OCI-LY1 (cell line): ENCODE measurements around the gene PFKFB2.

ENCODE experiments used
- H2AFZ ChIP-seq: fragments of 200-600 bp; sonication (generic), shearing (Covaris generic); 2 replicates; pipeline ENCODE4 v1.6.0; 2014; ENCODE audit warnings: antibody characterized with exemption, mild to moderate bottlenecking, low read length
- H3F3A ChIP-seq: fragments of 200-600 bp; sonication (generic), shearing (Covaris generic); 2 replicates; pipeline ENCODE4 v1.6.0; 2014; ENCODE audit warnings: mild to moderate bottlenecking, antibody characterized with exemption, low read length, moderate library complexity; ENCODE audit not compliant: insufficient read depth
- H3K27ac ChIP-seq: fragments of 200-600 bp; sonication (generic); 2 replicates; pipeline ENCODE4 v1.5.1; 2014; ENCODE audit warnings: low read length, mixed run types, mild to moderate bottlenecking, low read depth; ENCODE audit not compliant: poor library complexity, severe bottlenecking
- H3K27me3 ChIP-seq: fragments of 200-600 bp; sonication (generic); 2 replicates; pipeline ENCODE4 v1.6.0; 2014; ENCODE audit warnings: antibody characterized with exemption, mild to moderate bottlenecking, low read length, moderate library complexity; ENCODE audit not compliant: insufficient read depth
- H3K36me3 ChIP-seq: fragments of 200-600 bp; sonication (generic); 2 replicates; pipeline ENCODE4 v1.6.1; 2014; ENCODE audit warnings: mild to moderate bottlenecking, antibody characterized with exemption, low read length, moderate library complexity, mixed read lengths; ENCODE audit not compliant: insufficient read depth
- H3K4me1 ChIP-seq: fragments of 200-600 bp; sonication (generic); 2 replicates; pipeline ENCODE4 v1.5.1; 2014; ENCODE audit warnings: mild to moderate bottlenecking, low read length, moderate library complexity; ENCODE audit not compliant: insufficient read depth, severe bottlenecking
- H3K4me2 ChIP-seq: fragments of 200-600 bp; sonication (generic), shearing (Covaris generic); 2 replicates; pipeline ENCODE4 v1.6.1; 2014; ENCODE audit warnings: low read length
- H3K4me3 ChIP-seq: fragments of 200-600 bp; sonication (generic); 2 replicates; pipeline ENCODE4 v1.5.1; 2014; ENCODE audit warnings: low read length, low read depth, mild to moderate bottlenecking, mixed read lengths; ENCODE audit not compliant: poor library complexity, severe bottlenecking
- H3K79me2 ChIP-seq: fragments of 200-600 bp; shearing (Covaris generic); 2 replicates; pipeline ENCODE4 v1.6.1; 2016; ENCODE audit warnings: mixed run types, low read length, mixed read lengths; ENCODE audit not compliant: insufficient read depth
- H3K9ac ChIP-seq: fragments of 200-600 bp; sonication (generic), shearing (Covaris generic); 2 replicates; pipeline ENCODE4 v1.6.1; 2014; ENCODE audit warnings: mild to moderate bottlenecking, low read length, mixed read lengths
- H3K9me2 ChIP-seq: fragments of 200-600 bp; sonication (generic), shearing (Covaris generic); 2 replicates; pipeline ENCODE4 v1.6.1; 2014; ENCODE audit warnings: low read depth, mild to moderate bottlenecking, low read length, mixed read lengths
- H3K9me3 ChIP-seq: fragments of 200-600 bp; shearing (Covaris generic); 2 replicates; pipeline ENCODE4 v1.6.1; 2014; ENCODE audit warnings: low read length, mixed read lengths
- H4K20me1 ChIP-seq: fragments of 200-600 bp; sonication (generic), shearing (Covaris generic); 2 replicates; pipeline ENCODE4 v1.6.0; 2016; ENCODE audit warnings: mild to moderate bottlenecking, low read length; ENCODE audit not compliant: insufficient read depth
- CTCF ChIP-seq: fragments of 200-600 bp; sonication (generic), shearing (Covaris generic); IDR thresholded peaks from 2 replicates; pipeline ENCODE4 v1.5.1; 2017; ENCODE audit warnings: mild to moderate bottlenecking, antibody characterized with exemption, low read length, moderate library complexity, mixed read lengths
- EZH2 ChIP-seq: fragments of 200-600 bp; sonication (generic), shearing (Covaris generic); IDR thresholded peaks from 2 replicates; pipeline ENCODE4 v1.8.0; 2017; ENCODE audit warnings: borderline replicate concordance, mixed run types, mild to moderate bottlenecking, antibody characterized with exemption, low read length, moderate library complexity, mixed read lengths

The PFKFB2 gene

GRCh38 chr1:207069061-207069460 is 16.0 kb downstream of the PFKFB2 start:
- H3K4me2 ChIP-seq: no peak overlapping the region
- H3F3A ChIP-seq: no peaks in the 10 kb centered on the region
- H3K27me3 ChIP-seq: no peaks in the 10 kb centered on the region
- TF ChIP-seq CTCF (no peak), EZH2 (no peak)
- H2AFZ ChIP-seq: no peak overlapping the region
- H3K9me3 ChIP-seq: no peaks in the 10 kb centered on the region
- H3K4me3 ChIP-seq: no peak overlapping the region
- H3K9me2 ChIP-seq: no peaks in the 10 kb centered on the region
- no peaks in the 10 kb centered on the region for H3K79me2 ChIP-seq
- H3K4me1 ChIP-seq: no peaks in the 10 kb centered on the region
- peaks cover 16% of the 10 kb centered on the region; the same call in 1 of the 2 replicates for H3K36me3 ChIP-seq
- no peak overlapping the region for H3K27ac ChIP-seq
- H3K9ac ChIP-seq: no peak overlapping the region
- H4K20me1 ChIP-seq: no peaks in the 10 kb centered on the region

DNA sequence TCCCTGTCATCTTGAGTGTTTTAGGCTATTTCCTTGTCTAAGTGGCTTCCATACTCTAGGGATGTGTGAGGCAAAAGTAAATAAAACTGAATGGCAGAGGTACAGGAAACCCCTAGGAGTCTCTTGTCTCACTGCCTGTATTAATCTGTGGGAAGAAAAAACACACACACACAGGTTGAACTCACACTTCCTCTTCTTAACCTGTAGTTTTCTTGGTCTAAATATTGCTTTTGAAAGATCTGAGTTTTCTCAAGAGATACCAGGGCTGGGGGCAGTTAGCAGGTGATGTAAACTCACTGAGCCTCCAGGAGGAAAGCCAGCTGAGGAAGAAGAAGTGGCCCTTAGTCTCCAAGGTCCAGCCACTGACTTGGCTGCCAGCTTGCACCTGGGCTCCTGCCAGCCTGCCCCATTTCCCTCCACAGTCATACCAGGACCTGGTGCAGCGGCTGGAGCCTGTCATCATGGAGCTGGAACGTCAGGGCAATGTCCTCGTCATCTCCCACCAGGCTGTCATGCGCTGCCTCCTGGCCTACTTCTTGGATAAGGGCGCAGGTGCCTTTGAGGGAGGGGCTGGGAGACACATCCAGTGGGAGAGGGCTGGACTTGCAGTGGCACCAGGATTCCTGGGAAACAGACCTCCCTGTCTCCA is 16.9 kb downstream of the PFKFB2 start:
- H3K9me3 ChIP-seq: no peaks in the 10 kb centered on the region
- no peak overlapping the region for H3K4me2 ChIP-seq
- no peaks in the 10 kb centered on the region for H3K9me2 ChIP-seq
- TF ChIP-seq CTCF: no peak
- no peak for TF ChIP-seq EZH2
- H3K9ac ChIP-seq: no peak overlapping the region
- H3K4me3 ChIP-seq: no peak overlapping the region
- no peaks in the 10 kb centered on the region for H3K79me2 ChIP-seq
- H2AFZ ChIP-seq: no peak overlapping the region
- no peak overlapping the region for H3K27ac ChIP-seq
- peaks cover 16% of the 10 kb centered on the region; the same call in 1 of the 2 replicates for H3K36me3 ChIP-seq
- no peaks in the 10 kb centered on the region for H3F3A ChIP-seq
- H3K4me1 ChIP-seq: no peaks in the 10 kb centered on the region
- H4K20me1 ChIP-seq: no peaks in the 10 kb centered on the region
- no peaks in the 10 kb centered on the region for H3K27me3 ChIP-seq

- Histone ChIP-seq H3K9ac (no peak overlapping the region), H3K27ac (no peak overlapping the region), H3K36me3 (peaks cover 16% of the 10 kb centered on the region; the same call in 1 of the 2 replicates), H2AFZ (no peak overlapping the region), H3K4me3 (no peak overlapping the region), H3F3A (no peaks in the 10 kb centered on the region), H3K79me2 (no peaks in the 10 kb centered on the region), H3K27me3 (no peaks in the 10 kb centered on the region), H3K4me1 (no peaks in the 10 kb centered on the region), H3K4me2 (no peak overlapping the region), H3K9me2 (no peaks in the 10 kb centered on the region), H3K9me3 (no peaks in the 10 kb centered on the region), H4K20me1 (no peaks in the 10 kb centered on the region)
- TF ChIP-seq EZH2: no peak
- TF ChIP-seq CTCF: no peak
Measured at GRCh38 chr1:207070811-207071210, 17.7 kb downstream of the PFKFB2 start.
